Astrocyte (in vitro differentiated cells and primary cell): ENCODE results near the gene POU6F1. TPM values are rescaled to one million over a fixed set of nuclear protein-coding genes. Genes with fewer than 3 reads are reported as not detected.
A peak's percentile ranks its signal among the peaks of the same experiment; 100 is the strongest.

Source experiments
- DNase-seq: peaks from one replicate; pipeline ENCODE4 v3.0.0-alpha.2; 2010; ENCODE audit warnings: low read depth
- FAIRE-seq: peaks from 2 replicates; lab custom pipeline; 2011; peaks lifted over from hg19 to GRCh38; lab: Jason Lieb, UNC
- H2AFZ ChIP-seq: 2 replicates; pipeline ENCODE4 v1.6.0; 2012; ENCODE audit warnings: low read depth, low read length, inconsistent platforms
- H3K27ac ChIP-seq: 2 replicates; pipeline ENCODE4 v1.5.1; 2011; ENCODE audit warnings: low read depth, low read length, inconsistent platforms
- H3K27me3 ChIP-seq: 2 replicates; pipeline ENCODE4 v1.6.0; 2011; ENCODE audit warnings: low read length, inconsistent platforms; ENCODE audit not compliant: insufficient read depth
- H3K36me3 ChIP-seq: 2 replicates; pipeline ENCODE4 v1.5.1; 2011; ENCODE audit warnings: low read length, inconsistent platforms; ENCODE audit not compliant: insufficient read depth
- H3K4me1 ChIP-seq: 2 replicates; pipeline ENCODE4 v1.5.1; 2011; ENCODE audit warnings: low read length, inconsistent platforms; ENCODE audit not compliant: insufficient read depth
- H3K4me2 ChIP-seq: 2 replicates; pipeline ENCODE4 v1.6.0; 2012; ENCODE audit warnings: low read length, inconsistent platforms
- H3K4me3 ChIP-seq: 2 replicates; pipeline ENCODE4 v1.5.1; 2011; ENCODE audit warnings: low read depth, mild to moderate bottlenecking, low read length, inconsistent platforms; ENCODE audit not compliant: insufficient read depth
- H3K79me2 ChIP-seq: 2 replicates; pipeline ENCODE4 v1.6.0; 2012; ENCODE audit warnings: mild to moderate bottlenecking, low read length, inconsistent platforms; ENCODE audit not compliant: insufficient read depth
- H3K9ac ChIP-seq: 2 replicates; pipeline ENCODE4 v1.6.0; 2012; ENCODE audit warnings: mild to moderate bottlenecking, low read length, inconsistent platforms
- H3K9me3 ChIP-seq: 2 replicates; pipeline ENCODE4 v1.5.1; 2012; ENCODE audit warnings: low read depth, mild to moderate bottlenecking, low read length, inconsistent platforms; ENCODE audit not compliant: insufficient read depth
- H4K20me1 ChIP-seq: 2 replicates; pipeline ENCODE4 v1.6.0; 2012; ENCODE audit warnings: low read length, inconsistent platforms; ENCODE audit not compliant: insufficient read depth
- H3K27ac Mint-ChIP-seq: one replicate; pipeline ENCODE4 v1.8.0; 2021; ENCODE audit warnings: mild to moderate bottlenecking, mixed read lengths; ENCODE audit not compliant: unreplicated experiment
- H3K27me3 Mint-ChIP-seq: one replicate; pipeline ENCODE4 v1.8.0; 2021; ENCODE audit warnings: low read depth, mixed read lengths; ENCODE audit not compliant: unreplicated experiment
- H3K36me3 Mint-ChIP-seq: one replicate; pipeline ENCODE4 v1.8.0; 2021; ENCODE audit warnings: low read depth, mixed read lengths; ENCODE audit not compliant: unreplicated experiment
- H3K4me1 Mint-ChIP-seq: one replicate; pipeline ENCODE4 v1.8.0; 2021; ENCODE audit warnings: low read depth, mixed read lengths; ENCODE audit not compliant: unreplicated experiment
- H3K4me3 Mint-ChIP-seq: one replicate; pipeline ENCODE4 v1.8.0; 2021; ENCODE audit warnings: mild to moderate bottlenecking, moderate library complexity, mixed read lengths; ENCODE audit not compliant: unreplicated experiment
- H3K9me3 Mint-ChIP-seq: one replicate; pipeline ENCODE4 v1.8.0; 2021; ENCODE audit warnings: mild to moderate bottlenecking, mixed read lengths; ENCODE audit not compliant: unreplicated experiment
- EZH2 ChIP-seq: IDR thresholded peaks from 2 replicates; pipeline ENCODE4 v1.6.1; 2012; ENCODE audit warnings: mild to moderate bottlenecking, low read length, inconsistent platforms; ENCODE audit not compliant: insufficient read depth
- total RNA-seq: library from RNA; stranded (reverse); gene quantifications from 2 replicates; pipeline ENCODE4 v1.2.1, GENCODE V29; 2021
- TF ChIP-seq, protein P1 (sequence below): IDR thresholded peaks from 2 replicates; pipeline ENCODE4 v1.5.1; 2011; ENCODE audit warnings: low read depth, mild to moderate bottlenecking, inconsistent platforms, low read length, moderate library complexity; ENCODE audit not compliant: insufficient read depth

The POU6F1 gene
- total RNA-seq, 1 donor from 2014 or later, result 3.6 TPM

DNA sequence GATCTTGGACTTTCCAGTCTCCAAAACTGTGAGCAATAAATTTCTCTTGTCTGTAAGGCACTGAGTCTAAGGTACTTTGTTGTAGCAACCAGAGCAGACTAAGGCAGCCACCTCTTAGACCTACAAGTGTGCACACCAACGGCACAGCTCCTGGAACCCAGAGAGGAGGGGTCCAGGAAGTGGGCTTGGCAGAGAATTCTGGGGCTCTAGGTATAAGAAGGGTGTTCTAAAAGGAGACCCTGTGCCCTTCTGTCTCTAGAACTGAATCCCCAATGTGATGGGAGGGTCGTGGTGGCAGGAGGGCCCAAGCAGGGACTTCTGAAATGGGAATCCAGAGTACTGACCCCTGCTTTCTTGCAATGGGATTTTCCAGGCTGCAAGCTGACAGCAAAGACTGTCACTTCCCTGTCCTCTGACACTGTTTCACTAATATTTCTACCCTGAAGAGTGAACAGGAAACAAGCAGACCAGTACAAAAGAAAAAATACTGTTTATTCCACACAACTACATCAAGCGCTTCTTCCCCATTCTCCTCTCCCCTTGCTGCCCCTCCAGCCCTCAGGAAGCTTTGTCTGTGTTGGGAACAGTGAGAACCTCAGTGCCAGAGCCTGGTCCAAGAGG is 31.3 kb downstream of the POU6F1 start:
- Mint-ChIP-seq H3K36me3 (no peaks in the 10 kb centered on the region), H3K27ac (no peak overlapping the region), H3K4me1 (peaks cover 5% of the 10 kb centered on the region), H3K9me3 (no peaks in the 10 kb centered on the region), H3K27me3 (peaks cover 14% of the 10 kb centered on the region), H3K4me3 (no peak overlapping the region)
- H3K79me2 ChIP-seq, result no peaks in the 10 kb centered on the region
- H3K9me3 ChIP-seq, result no peaks in the 10 kb centered on the region
- DNase-seq (no peak), FAIRE-seq (no peak)
- no peaks in the 10 kb centered on the region for H4K20me1 ChIP-seq
- H3K9ac ChIP-seq, result no peak overlapping the region
- H2AFZ ChIP-seq, result no peak overlapping the region
- TF ChIP-seq EZH2, result no peak
- TF ChIP-seq, protein P1, sequence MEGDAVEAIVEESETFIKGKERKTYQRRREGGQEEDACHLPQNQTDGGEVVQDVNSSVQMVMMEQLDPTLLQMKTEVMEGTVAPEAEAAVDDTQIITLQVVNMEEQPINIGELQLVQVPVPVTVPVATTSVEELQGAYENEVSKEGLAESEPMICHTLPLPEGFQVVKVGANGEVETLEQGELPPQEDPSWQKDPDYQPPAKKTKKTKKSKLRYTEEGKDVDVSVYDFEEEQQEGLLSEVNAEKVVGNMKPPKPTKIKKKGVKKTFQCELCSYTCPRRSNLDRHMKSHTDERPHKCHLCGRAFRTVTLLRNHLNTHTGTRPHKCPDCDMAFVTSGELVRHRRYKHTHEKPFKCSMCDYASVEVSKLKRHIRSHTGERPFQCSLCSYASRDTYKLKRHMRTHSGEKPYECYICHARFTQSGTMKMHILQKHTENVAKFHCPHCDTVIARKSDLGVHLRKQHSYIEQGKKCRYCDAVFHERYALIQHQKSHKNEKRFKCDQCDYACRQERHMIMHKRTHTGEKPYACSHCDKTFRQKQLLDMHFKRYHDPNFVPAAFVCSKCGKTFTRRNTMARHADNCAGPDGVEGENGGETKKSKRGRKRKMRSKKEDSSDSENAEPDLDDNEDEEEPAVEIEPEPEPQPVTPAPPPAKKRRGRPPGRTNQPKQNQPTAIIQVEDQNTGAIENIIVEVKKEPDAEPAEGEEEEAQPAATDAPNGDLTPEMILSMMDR, result no peak
- H3K4me1 ChIP-seq, result no peaks in the 10 kb centered on the region
- H3K36me3 ChIP-seq, result no peaks in the 10 kb centered on the region
- no peak overlapping the region for H3K4me2 ChIP-seq
- no peaks in the 10 kb centered on the region for H3K27me3 ChIP-seq
- no peak overlapping the region for H3K4me3 ChIP-seq
- H3K27ac ChIP-seq, result no peak overlapping the region

DNA sequence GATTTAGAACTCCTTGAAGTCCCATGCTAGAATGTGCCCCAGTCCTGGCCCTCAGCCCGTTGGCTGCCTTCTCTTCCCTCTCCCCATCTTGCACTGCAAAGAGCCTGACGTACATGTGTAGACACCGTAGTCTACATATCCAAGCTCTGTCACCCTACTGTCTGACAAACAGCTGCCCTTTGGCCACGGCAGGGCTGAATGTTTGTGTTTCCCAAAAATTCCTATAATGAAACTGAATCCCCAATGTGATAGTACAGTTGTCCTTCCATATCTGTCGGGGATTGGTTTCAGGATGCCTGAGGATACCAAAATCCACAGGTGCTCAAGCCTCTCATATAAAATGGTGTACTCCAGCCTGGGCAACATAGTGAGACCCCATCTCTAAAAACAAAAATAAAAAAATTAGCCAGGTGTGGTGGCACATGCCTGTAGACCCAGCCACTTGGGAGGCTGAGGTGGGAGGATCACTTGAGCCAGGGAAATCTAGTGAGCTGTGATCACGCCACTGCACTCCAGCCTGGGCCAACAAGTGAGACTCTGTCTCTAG is 32.6 kb downstream of the POU6F1 start:
- H3K4me1 Mint-ChIP-seq, result peaks cover 5% of the 10 kb centered on the region
- TF ChIP-seq, protein P1, result no peak
- no peak for TF ChIP-seq EZH2
- Histone ChIP-seq H3K4me2 (no peak overlapping the region), H3K36me3 (no peaks in the 10 kb centered on the region), H3K79me2 (no peaks in the 10 kb centered on the region), H3K9me3 (no peaks in the 10 kb centered on the region), H3K4me3 (no peak overlapping the region), H3K4me1 (no peaks in the 10 kb centered on the region), H3K27ac (no peak overlapping the region), H4K20me1 (no peaks in the 10 kb centered on the region), H3K9ac (no peak overlapping the region), H2AFZ (no peak overlapping the region), H3K27me3 (no peaks in the 10 kb centered on the region)
- H3K9me3 Mint-ChIP-seq, result no peaks in the 10 kb centered on the region
- DNase-seq, result no peak
- no peaks in the 10 kb centered on the region for H3K36me3 Mint-ChIP-seq
- no peak overlapping the region for H3K4me3 Mint-ChIP-seq
- peaks cover 11% of the 10 kb centered on the region for H3K27me3 Mint-ChIP-seq
- FAIRE-seq, result no peak
- H3K27ac Mint-ChIP-seq, result no peak overlapping the region

DNA sequence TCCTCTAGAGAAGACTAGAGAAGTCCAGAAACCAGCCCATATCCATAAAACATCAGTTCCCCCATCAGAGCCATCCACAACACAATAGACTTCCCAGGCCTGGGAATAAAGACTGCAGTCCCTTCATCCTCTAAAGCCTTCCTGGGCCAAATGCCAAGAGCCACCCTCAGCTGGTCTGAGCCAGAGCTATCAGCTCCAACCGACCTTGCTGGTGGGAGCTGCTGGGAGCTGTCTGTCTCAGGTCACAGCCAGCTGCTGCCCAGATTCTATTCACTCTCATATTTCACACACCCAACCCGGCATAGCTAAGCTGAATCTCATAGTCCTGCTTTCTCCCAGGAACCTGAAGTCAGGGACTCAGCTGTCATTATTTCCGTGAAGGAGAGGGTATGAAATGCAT is 34.0 kb downstream of the POU6F1 start:
- Histone ChIP-seq H3K36me3 (no peaks in the 10 kb centered on the region), H3K27me3 (no peaks in the 10 kb centered on the region), H3K4me2 (no peak overlapping the region), H2AFZ (peak overlapping the region; percentile 48), H3K79me2 (no peaks in the 10 kb centered on the region), H3K4me1 (no peaks in the 10 kb centered on the region), H3K4me3 (no peak overlapping the region), H3K9me3 (no peaks in the 10 kb centered on the region), H3K27ac (no peak overlapping the region), H4K20me1 (no peaks in the 10 kb centered on the region), H3K9ac (no peak overlapping the region)
- TF ChIP-seq, protein P1, result no peak
- TF ChIP-seq EZH2, result no peak
- DNase-seq (peak; percentile 26), FAIRE-seq (no peak)
- H3K27ac Mint-ChIP-seq, result no peak overlapping the region
- peaks cover 8% of the 10 kb centered on the region for H3K27me3 Mint-ChIP-seq
- no peaks in the 10 kb centered on the region for H3K36me3 Mint-ChIP-seq
- peak overlapping the region; percentile 17 for H3K4me3 Mint-ChIP-seq
- peaks cover 5% of the 10 kb centered on the region for H3K4me1 Mint-ChIP-seq
- H3K9me3 Mint-ChIP-seq, result no peaks in the 10 kb centered on the region
